ENCODE measurements around the gene FCN2. TPM values are rescaled to one million over a fixed set of nuclear protein-coding genes. Genes with fewer than 3 reads are reported as not detected.

FCN2 gene
- polyA plus RNA-seq, 1 of the 3 experiments (the other 2 are of a cell fraction), result not detected

DNA sequence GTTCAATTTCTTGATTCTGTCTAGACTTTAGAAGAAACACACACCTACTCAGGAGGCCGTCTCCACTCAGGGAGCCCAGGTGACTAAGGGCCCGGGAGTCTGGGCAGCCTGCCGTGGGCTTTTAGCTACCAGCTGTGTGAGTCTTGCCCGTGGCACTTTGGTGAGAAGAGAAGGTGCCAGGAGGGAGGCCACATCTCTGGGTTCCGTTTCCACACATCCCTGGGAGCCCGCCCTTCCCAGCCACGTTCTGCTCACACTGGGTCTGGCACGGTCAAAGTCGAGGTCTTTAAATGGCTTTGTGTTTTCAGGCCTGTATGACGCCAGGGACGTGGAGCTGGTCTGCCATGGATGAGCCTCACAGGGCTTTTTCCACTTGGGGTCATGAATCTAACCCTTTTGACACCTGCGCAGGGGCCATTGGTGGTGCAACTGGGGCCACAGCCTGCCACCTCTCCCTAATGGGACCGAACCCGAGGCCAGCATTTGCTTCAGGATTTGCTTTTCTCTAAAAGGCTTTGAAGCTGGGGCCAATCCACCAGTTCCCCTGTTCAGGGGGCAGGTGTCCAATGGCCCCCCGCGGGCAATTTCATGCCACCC lies 17.2 kb upstream of the FCN2 start (continued):
- no peak for TF ChIP-seq CHD2 (IDR thresholded peaks at IDR 0.05; ENCODE audit: low read length, partially characterized antibody)
- TF ChIP-seq RAD21 (IDR thresholded peaks at IDR 0.05; ENCODE audit: low read length), result no peak
- no peak for TF ChIP-seq YY1 (IDR thresholded peaks at IDR 0.05; ENCODE audit: low read depth)

- H3K4me3 ChIP-seq (ENCODE audit: low read depth in 2 of 2, low read length in 1 of 2), result no peak overlapping the region
- no peak overlapping the region for H3K4me2 ChIP-seq
- no peaks in the 10 kb centered on the region for H3K4me1 ChIP-seq (ENCODE audit: control insufficient read depth in 1 of 2, insufficient read depth in 2 of 2, low read depth in 1 of 2, low read length in 1 of 2)
- H3K79me2 ChIP-seq (ENCODE audit: insufficient read depth), result no peaks in the 10 kb centered on the region
- POLR2A ChIA-PET, result no interaction called here
- TF ChIP-seq ZBTB33 (IDR thresholded peaks at IDR 0.05; ENCODE audit: borderline replicate concordance, low read depth), result no peak
- TF ChIP-seq NRF1 (IDR thresholded peaks at IDR 0.05; ENCODE audit: low read depth, low read length), result no peak
- TF ChIP-seq ELF1 (IDR thresholded peaks at IDR 0.05), result no peak
- TF ChIP-seq SIN3A (IDR thresholded peaks at IDR 0.05; ENCODE audit: borderline replicate concordance, low read depth, low read length), result no peak
- no peak for TF ChIP-seq RXRA (IDR thresholded peaks at IDR 0.05; ENCODE audit: borderline replicate concordance, low read depth)
- TF ChIP-seq CHD2 (IDR thresholded peaks at IDR 0.05; ENCODE audit: low read length, partially characterized antibody), result no peak
- TF ChIP-seq, protein P1, sequence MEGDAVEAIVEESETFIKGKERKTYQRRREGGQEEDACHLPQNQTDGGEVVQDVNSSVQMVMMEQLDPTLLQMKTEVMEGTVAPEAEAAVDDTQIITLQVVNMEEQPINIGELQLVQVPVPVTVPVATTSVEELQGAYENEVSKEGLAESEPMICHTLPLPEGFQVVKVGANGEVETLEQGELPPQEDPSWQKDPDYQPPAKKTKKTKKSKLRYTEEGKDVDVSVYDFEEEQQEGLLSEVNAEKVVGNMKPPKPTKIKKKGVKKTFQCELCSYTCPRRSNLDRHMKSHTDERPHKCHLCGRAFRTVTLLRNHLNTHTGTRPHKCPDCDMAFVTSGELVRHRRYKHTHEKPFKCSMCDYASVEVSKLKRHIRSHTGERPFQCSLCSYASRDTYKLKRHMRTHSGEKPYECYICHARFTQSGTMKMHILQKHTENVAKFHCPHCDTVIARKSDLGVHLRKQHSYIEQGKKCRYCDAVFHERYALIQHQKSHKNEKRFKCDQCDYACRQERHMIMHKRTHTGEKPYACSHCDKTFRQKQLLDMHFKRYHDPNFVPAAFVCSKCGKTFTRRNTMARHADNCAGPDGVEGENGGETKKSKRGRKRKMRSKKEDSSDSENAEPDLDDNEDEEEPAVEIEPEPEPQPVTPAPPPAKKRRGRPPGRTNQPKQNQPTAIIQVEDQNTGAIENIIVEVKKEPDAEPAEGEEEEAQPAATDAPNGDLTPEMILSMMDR (IDR thresholded peaks at IDR 0.05), result no peak
- no peak for TF ChIP-seq FOXM1 (IDR thresholded peaks at IDR 0.05; ENCODE audit: low read depth)
- no peak for TF ChIP-seq MXI1 (IDR thresholded peaks at IDR 0.05; ENCODE audit: low read depth, low read length)
- TF ChIP-seq, protein P2, sequence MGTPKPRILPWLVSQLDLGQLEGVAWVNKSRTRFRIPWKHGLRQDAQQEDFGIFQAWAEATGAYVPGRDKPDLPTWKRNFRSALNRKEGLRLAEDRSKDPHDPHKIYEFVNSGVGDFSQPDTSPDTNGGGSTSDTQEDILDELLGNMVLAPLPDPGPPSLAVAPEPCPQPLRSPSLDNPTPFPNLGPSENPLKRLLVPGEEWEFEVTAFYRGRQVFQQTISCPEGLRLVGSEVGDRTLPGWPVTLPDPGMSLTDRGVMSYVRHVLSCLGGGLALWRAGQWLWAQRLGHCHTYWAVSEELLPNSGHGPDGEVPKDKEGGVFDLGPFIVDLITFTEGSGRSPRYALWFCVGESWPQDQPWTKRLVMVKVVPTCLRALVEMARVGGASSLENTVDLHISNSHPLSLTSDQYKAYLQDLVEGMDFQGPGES (IDR thresholded peaks at IDR 0.05; ENCODE audit: low read depth, low read length), result no peak
- TF ChIP-seq PBX3 (IDR thresholded peaks at IDR 0.05), result no peak
- no peak for TF ChIP-seq GABPA (IDR thresholded peaks at IDR 0.05; ENCODE audit: low read depth)
- H3K9me3 ChIP-seq, result no peaks in the 10 kb centered on the region
- DNase-seq, result no peak
- no peaks in the 10 kb centered on the region for H3K36me3 ChIP-seq (replicated peaks in 1 of 2; ENCODE audit: control insufficient read depth in 1 of 2, insufficient read depth in 2 of 2, low read length in 1 of 2)
- H3K9me2 ChIP-seq, result no peaks in the 10 kb centered on the region
- WGBS (ENCODE audit: low lambda C conversion rate), result 72% methylated on average over 14 of the region's 28 CpGs
- no peaks in the 10 kb centered on the region for H4K20me1 ChIP-seq (ENCODE audit: insufficient read depth)
- no peak overlapping the region for H2AFZ ChIP-seq (ENCODE audit: low read depth)
- CTCF ChIA-PET, result no interaction called here
- H3K27me3 ChIP-seq (ENCODE audit: insufficient read depth), result no peaks in the 10 kb centered on the region
- H3K9ac ChIP-seq, result no peak overlapping the region
- H3F3A ChIP-seq (replicated peaks; ENCODE audit: insufficient read depth), result no peaks in the 10 kb centered on the region
- H3K27ac ChIP-seq (ENCODE audit: low read depth in 2 of 2, low read length in 1 of 2), result no peak overlapping the region
These were observed 16.4 kb upstream of the FCN2 start for GRCh38 chr9:134863941-134864820.
